CD4-positive, alpha-beta T cell treated with Interleukin-6 for 4 hours (primary cell): ENCODE results near the gene UGDH.

Source experiments
- DNase-seq: peaks from one replicate; pipeline ENCODE4 v3.0.0-alpha.2; 2020; ENCODE audit warnings: mixed read lengths

Gene UGDH

DNA sequence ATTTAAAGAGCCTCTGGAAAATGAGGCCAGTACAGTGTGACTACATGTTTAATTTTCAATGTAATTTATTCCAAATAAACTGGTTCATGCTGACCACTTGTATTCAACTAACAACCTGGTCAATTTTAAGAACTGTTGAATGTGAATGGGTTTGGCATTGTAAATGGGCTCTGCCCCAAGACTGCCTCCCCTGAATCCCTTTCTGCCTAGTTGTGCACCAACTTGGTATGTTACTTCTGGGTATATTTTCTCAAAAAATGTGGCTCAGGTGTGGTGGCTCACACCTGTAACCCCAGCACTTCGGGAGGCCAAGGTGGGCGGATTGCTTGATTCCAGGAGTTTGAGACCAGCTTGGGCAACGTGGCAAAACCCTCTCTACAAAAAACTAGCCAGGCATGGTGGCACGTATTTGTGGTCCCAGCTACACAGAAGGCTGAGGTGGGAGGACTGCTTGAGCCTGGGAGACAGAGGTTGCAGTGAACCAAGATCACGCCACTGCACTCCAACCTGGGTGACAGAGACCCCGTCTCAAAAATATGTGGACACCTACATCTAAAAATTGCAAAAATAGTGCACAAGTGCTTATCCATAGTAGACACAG lies 75.7 kb downstream of the UGDH start:
- no peak for DNase-seq

DNA sequence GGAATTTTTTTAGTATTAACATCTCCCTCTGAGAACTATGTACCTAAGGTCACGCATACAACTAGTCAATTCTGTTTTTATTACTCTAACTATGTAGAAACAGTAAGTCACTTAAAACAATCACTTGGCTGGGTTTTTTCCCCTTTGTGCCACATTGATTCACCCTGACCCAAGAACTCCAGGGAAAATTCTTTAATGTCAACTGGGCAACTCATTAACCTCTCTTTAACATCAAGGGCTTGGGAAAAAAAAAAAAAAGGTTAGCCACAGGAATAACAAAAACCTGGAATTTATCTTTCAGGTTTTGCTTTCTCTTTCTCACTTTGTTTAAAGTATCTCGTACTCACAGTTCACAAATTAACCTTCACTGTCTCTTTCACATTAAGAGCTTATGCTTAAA lies 76.6 kb downstream of the UGDH start:
- DNase-seq = no peak
